ENCODE measurements around the gene RIMS4.

RIMS4 gene

GRCh38 chr20:44817143-44817910 lies 7.0 kb upstream of the RIMS4 start:
- no peak for TF ChIP-seq CTCF (IDR thresholded peaks at IDR 0.05; ENCODE audit: borderline replicate concordance, insufficient read depth, low read depth, low read length)
- no peak overlapping the region for H3K4me3 ChIP-seq (ENCODE audit: low read depth, low read length)

- no peak for TF ChIP-seq CTCF (IDR thresholded peaks at IDR 0.05; ENCODE audit: borderline replicate concordance, insufficient read depth, low read depth, low read length)
- H3K4me3 ChIP-seq (ENCODE audit: low read depth, low read length), result no peak overlapping the region
Measured at GRCh38 chr20:44814937-44815336, 4.6 kb upstream of the RIMS4 start.

GRCh38 chr20:44811150-44811685 lies 872 bp upstream of the RIMS4 start:
- TF ChIP-seq CTCF (IDR thresholded peaks at IDR 0.05; ENCODE audit: borderline replicate concordance, insufficient read depth, low read depth, low read length), result no peak
- H3K4me3 ChIP-seq (ENCODE audit: low read depth, low read length), result no peak overlapping the region

- no peak overlapping the region for H3K4me3 ChIP-seq (ENCODE audit: low read depth, low read length)
- no peak for TF ChIP-seq CTCF (IDR thresholded peaks at IDR 0.05; ENCODE audit: borderline replicate concordance, insufficient read depth, low read depth, low read length)
Measured at GRCh38 chr20:44810061-44810390, 320 bp downstream of the RIMS4 start.

- no peak for TF ChIP-seq CTCF (IDR thresholded peaks at IDR 0.05; ENCODE audit: borderline replicate concordance, insufficient read depth, low read depth, low read length)
- H3K4me3 ChIP-seq (ENCODE audit: low read depth, low read length), result no peak overlapping the region
Measured at GRCh38 chr20:44809380-44810060, 826 bp downstream of the RIMS4 start.

GRCh38 chr20:44807684-44808056 lies 2.7 kb downstream of the RIMS4 start:
- no peak for TF ChIP-seq CTCF (IDR thresholded peaks at IDR 0.05; ENCODE audit: borderline replicate concordance, insufficient read depth, low read depth, low read length)
- no peak overlapping the region for H3K4me3 ChIP-seq (ENCODE audit: low read depth, low read length)
